ENCODE measurements around the gene THOC6. TPM values are rescaled to one million over a fixed set of nuclear protein-coding genes. Genes with fewer than 3 reads are reported as not detected.
"Not testable (repeated sequence)": the region's sequence is repeated elsewhere in the genome, so short reads cannot be mapped to it uniquely, and the experiment has no call there.

THOC6 gene
- total and polyA plus RNA-seq, 4 donors = 10.8 to 14.8 (median 11.7) TPM

- TF ChIP-seq CTCF (IDR thresholded peaks at IDR 0.05; ENCODE audit: low read depth, low read length, missing input control) = no peak
- no peak for TF ChIP-seq HNF4G (IDR thresholded peaks at IDR 0.05)
- TF ChIP-seq FOXA1 (IDR thresholded peaks at IDR 0.05) = no peak
- no peak for TF ChIP-seq EGR1 (IDR thresholded peaks at IDR 0.05; ENCODE audit: low read depth in 2 of 2)
- no peak for TF ChIP-seq NR2F2 (IDR thresholded peaks at IDR 0.05)
- TF ChIP-seq TAF1 (conservative IDR thresholded peaks at IDR 0.05) = no peak
- no peak for TF ChIP-seq FOXA2 (IDR thresholded peaks at IDR 0.05)
- TF ChIP-seq SP1 (IDR thresholded peaks at IDR 0.05) = no peak
- no peak for TF ChIP-seq ATF3 (IDR thresholded peaks at IDR 0.05)
- TF ChIP-seq RAD21 (IDR thresholded peaks at IDR 0.05) = no peak
- no peak for TF ChIP-seq YY1 (IDR thresholded peaks at IDR 0.05)
- no peak for TF ChIP-seq HNF4A (conservative IDR thresholded peaks at IDR 0.05)
Measured at GRCh38 chr16:3075523-3075915, 51.7 kb downstream of the THOC6 start (continued).

- H3K4me1 ChIP-seq (ENCODE audit: control insufficient read depth in 4 of 4, insufficient read depth in 4 of 4, low read length in 3 of 4) = peaks cover 0 to 11% (median 3%) of the 10 kb centered on the region in 4 donors
- not testable (repeated sequence) for H3K36me3 ChIP-seq (ENCODE audit: control insufficient read depth in 4 of 4, insufficient read depth in 3 of 4, low read depth in 1 of 4, low read length in 3 of 4); DNase-seq (ENCODE audit: low spot score); H3K9me3 ChIP-seq (ENCODE audit: control insufficient read depth in 4 of 4, low read length in 3 of 4); H3K9ac ChIP-seq (ENCODE audit: low read depth in 1 of 2, low read length in 2 of 2); H3K4me3 ChIP-seq (ENCODE audit: low read depth in 1 of 3, low read length in 3 of 3); H3K27me3 ChIP-seq (ENCODE audit: control insufficient read depth in 4 of 4, insufficient read depth in 4 of 4, low read length in 3 of 4)
- WGBS = 80% methylated on average over 6 of the region's 6 CpGs
- peak overlapping the region in 1 of 2 donors; percentile 29 for H3K27ac ChIP-seq (ENCODE audit: low read depth in 1 of 2, low read length in 2 of 2)
Measured at GRCh38 chr16:3075946-3076345, 52.1 kb downstream of the THOC6 start.

GRCh38 chr16:3076577-3076976 lies 52.7 kb downstream of the THOC6 start:
- no peak for TF ChIP-seq HNF4G (IDR thresholded peaks at IDR 0.05)
- no peak for TF ChIP-seq MAX (IDR thresholded peaks at IDR 0.05)
- no peak for TF ChIP-seq ZBTB33 (IDR thresholded peaks at IDR 0.05)
- TF ChIP-seq RXRA (IDR thresholded peaks at IDR 0.05) = no peak
- no peak for TF ChIP-seq NR2F2 (IDR thresholded peaks at IDR 0.05)
- TF ChIP-seq YY1 (IDR thresholded peaks at IDR 0.05) = no peak
- TF ChIP-seq REST (IDR thresholded peaks at IDR 0.05) = no peak
- TF ChIP-seq FOXA2 (IDR thresholded peaks at IDR 0.05) = no peak
- H3K9me3 ChIP-seq (ENCODE audit: control insufficient read depth in 4 of 4, low read length in 3 of 4) = no peaks in the 10 kb centered on the region
- DNase-seq (ENCODE audit: low spot score) = no peak
- H3K36me3 ChIP-seq (ENCODE audit: control insufficient read depth in 4 of 4, insufficient read depth in 3 of 4, low read depth in 1 of 4, low read length in 3 of 4) = no peaks in the 10 kb centered on the region
- H3K27ac ChIP-seq (ENCODE audit: low read depth in 1 of 2, low read length in 2 of 2) = no peak overlapping the region
- H3K27me3 ChIP-seq (ENCODE audit: control insufficient read depth in 4 of 4, insufficient read depth in 4 of 4, low read length in 3 of 4) = no peaks in the 10 kb centered on the region
- no peak overlapping the region for H3K4me3 ChIP-seq (ENCODE audit: low read depth in 1 of 3, low read length in 3 of 3)
- H3K9ac ChIP-seq (ENCODE audit: low read depth in 1 of 2, low read length in 2 of 2) = no peak overlapping the region
- 89% methylated on average over 6 of the region's 6 CpGs for WGBS
- peaks cover 0 to 11% (median 3%) of the 10 kb centered on the region in 4 donors for H3K4me1 ChIP-seq (ENCODE audit: control insufficient read depth in 4 of 4, insufficient read depth in 4 of 4, low read length in 3 of 4)
